HUES64 (cell line): Measurements from ENCODE around the gene CDH24.

Source experiments
- H3K27ac ChIP-seq: 2 replicates; pipeline ENCODE4 v1.7.0; 2013; ENCODE audit warnings: low read depth, low read length, inconsistent platforms
- H3K27me3 ChIP-seq: 2 replicates; pipeline ENCODE4 v1.6.1; 2013; ENCODE audit warnings: mild to moderate bottlenecking, low read length; ENCODE audit not compliant: insufficient read depth
- H3K36me3 ChIP-seq: 2 replicates; pipeline ENCODE4 v1.6.1; 2013; ENCODE audit warnings: mild to moderate bottlenecking, low read length; ENCODE audit not compliant: insufficient read depth
- H3K4me1 ChIP-seq: 2 replicates; pipeline ENCODE4 v1.6.1; 2013; ENCODE audit warnings: mild to moderate bottlenecking, low read length, moderate library complexity; ENCODE audit not compliant: insufficient read depth
- H3K4me3 ChIP-seq: 2 replicates; pipeline ENCODE4 v1.5.1; 2013; ENCODE audit warnings: mild to moderate bottlenecking, low read length, moderate library complexity
- H3K9ac ChIP-seq: 2 replicates; pipeline ENCODE4 v1.6.1; 2013; ENCODE audit warnings: mild to moderate bottlenecking, low read depth, low read length
- H3K9me3 ChIP-seq: 2 replicates; pipeline ENCODE4 v1.6.1; 2013; ENCODE audit warnings: low read depth, low read length; ENCODE audit not compliant: insufficient read depth
- WGBS: fragments of 150-250, 120-280 bp; methylation state at CpG from one replicate; pipeline ENCODE4 v1.1.7; 2013; ENCODE audit warnings: missing lambda C conversion rate; 5-methylcytosine and 5-hydroxymethylcytosine counted together

The CDH24 gene

DNA sequence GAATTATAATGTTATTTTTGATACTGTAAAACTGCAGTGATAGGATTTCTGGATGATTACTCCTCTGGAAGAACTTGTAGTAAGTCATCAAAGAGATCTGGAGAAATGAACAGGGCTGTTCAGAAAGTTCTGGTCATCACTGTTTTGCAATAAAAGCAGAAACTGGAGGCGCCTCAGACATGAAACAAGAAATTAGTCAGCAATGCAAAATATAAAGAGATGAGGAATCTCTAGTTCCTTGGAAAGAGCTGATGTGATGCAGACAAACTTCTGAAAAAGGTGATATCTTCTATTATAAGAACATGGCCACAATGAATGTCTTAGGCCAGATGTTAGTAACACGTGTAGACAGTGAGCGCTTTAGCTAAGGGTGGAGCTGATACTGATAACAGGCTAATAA lies 28.1 kb upstream of the CDH24 start:
- Histone ChIP-seq H3K4me3 (no peak overlapping the region), H3K27ac (no peak overlapping the region), H3K9me3 (no peaks in the 10 kb centered on the region), H3K9ac (no peak overlapping the region), H3K4me1 (no peaks in the 10 kb centered on the region), H3K36me3 (peaks cover 97% of the 10 kb centered on the region), H3K27me3 (no peaks in the 10 kb centered on the region)
- WGBS = 91% methylated on average over 3 of the region's 3 CpGs

- Histone ChIP-seq H3K27ac (no peak overlapping the region), H3K9ac (no peak overlapping the region; the same call in 1 of the 2 replicates), H3K4me1 (no peaks in the 10 kb centered on the region), H3K27me3 (no peaks in the 10 kb centered on the region), H3K4me3 (no peak overlapping the region), H3K36me3 (peaks cover 97% of the 10 kb centered on the region), H3K9me3 (no peaks in the 10 kb centered on the region)
- WGBS = 96% methylated on average over 1 of the region's 1 CpG
These were observed 23.2 kb upstream of the CDH24 start for GRCh38 chr14:23080474-23080873.

GRCh38 chr14:23079716-23080115 lies 22.4 kb upstream of the CDH24 start:
- Histone ChIP-seq H3K4me3 (no peak overlapping the region), H3K9me3 (no peaks in the 10 kb centered on the region), H3K27ac (no peak overlapping the region), H3K27me3 (no peaks in the 10 kb centered on the region), H3K4me1 (no peaks in the 10 kb centered on the region), H3K9ac (no peak overlapping the region), H3K36me3 (peaks cover 97% of the 10 kb centered on the region)
- 95% methylated on average over 2 of the region's 2 CpGs for WGBS

DNA sequence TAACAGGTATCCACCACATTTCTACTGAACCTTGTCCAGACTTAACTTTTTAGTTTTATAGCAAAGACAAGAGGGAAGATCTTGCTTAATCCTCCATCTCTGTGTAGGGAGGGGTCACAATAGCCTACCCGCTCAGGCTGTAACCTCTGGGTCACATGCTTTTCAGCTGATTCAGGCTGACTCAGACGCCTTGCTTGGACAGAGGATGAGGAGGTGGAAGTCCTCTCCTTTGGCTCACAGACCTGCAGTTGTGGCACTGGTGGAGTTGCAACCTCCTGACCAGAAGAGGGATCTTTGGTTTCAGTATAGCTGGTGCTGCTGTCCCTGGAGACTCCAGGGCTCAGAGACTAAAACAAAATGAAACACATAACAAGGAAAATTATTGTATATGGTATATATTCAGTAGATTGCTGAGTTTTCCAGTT lies 21.4 kb upstream of the CDH24 start:
- WGBS = 71% methylated on average over 2 of the region's 2 CpGs
- H3K27me3 ChIP-seq = no peaks in the 10 kb centered on the region
- H3K36me3 ChIP-seq = peaks cover 98% of the 10 kb centered on the region
- H3K4me3 ChIP-seq = no peak overlapping the region
- no peaks in the 10 kb centered on the region for H3K9me3 ChIP-seq
- no peaks in the 10 kb centered on the region for H3K4me1 ChIP-seq
- no peak overlapping the region for H3K9ac ChIP-seq
- no peak overlapping the region for H3K27ac ChIP-seq

DNA sequence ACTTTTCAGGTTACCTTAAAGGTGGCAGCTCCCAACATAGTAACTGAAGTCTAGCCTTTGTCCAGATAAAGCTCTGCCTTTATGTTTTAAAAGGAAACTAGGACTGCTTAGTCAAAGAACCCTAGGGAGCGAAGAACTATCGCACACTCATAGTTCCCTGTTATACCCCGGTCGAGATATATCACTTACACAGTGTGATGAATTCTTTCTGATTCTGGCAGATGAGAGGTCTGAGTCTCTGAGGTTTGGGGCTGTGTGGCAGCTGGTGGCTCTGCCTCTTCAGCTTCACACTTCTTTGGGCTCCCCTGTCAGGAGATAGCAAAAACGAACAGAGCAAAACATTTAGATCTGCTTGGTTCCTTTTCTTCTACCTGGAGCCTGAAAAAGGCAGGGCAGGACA lies 20.6 kb upstream of the CDH24 start:
- no peaks in the 10 kb centered on the region; the same call in 1 of the 2 replicates for H3K4me1 ChIP-seq
- H3K27ac ChIP-seq = no peak overlapping the region
- H3K36me3 ChIP-seq = peaks cover 99% of the 10 kb centered on the region
- no peak overlapping the region for H3K9ac ChIP-seq
- no peak overlapping the region for H3K4me3 ChIP-seq
- H3K27me3 ChIP-seq = no peaks in the 10 kb centered on the region
- 94% methylated on average over 5 of the region's 5 CpGs for WGBS
- H3K9me3 ChIP-seq = no peaks in the 10 kb centered on the region

GRCh38 chr14:23076785-23077408 lies 19.6 kb upstream of the CDH24 start:
- peaks cover 10% of the 10 kb centered on the region for H3K4me1 ChIP-seq
- no peak overlapping the region for H3K27ac ChIP-seq
- H3K9ac ChIP-seq = no peak overlapping the region
- no peak overlapping the region for H3K4me3 ChIP-seq
- no peaks in the 10 kb centered on the region for H3K27me3 ChIP-seq
- WGBS = 78% methylated on average over 5 of the region's 5 CpGs
- H3K9me3 ChIP-seq = no peaks in the 10 kb centered on the region
- H3K36me3 ChIP-seq = peaks cover 99% of the 10 kb centered on the region

DNA sequence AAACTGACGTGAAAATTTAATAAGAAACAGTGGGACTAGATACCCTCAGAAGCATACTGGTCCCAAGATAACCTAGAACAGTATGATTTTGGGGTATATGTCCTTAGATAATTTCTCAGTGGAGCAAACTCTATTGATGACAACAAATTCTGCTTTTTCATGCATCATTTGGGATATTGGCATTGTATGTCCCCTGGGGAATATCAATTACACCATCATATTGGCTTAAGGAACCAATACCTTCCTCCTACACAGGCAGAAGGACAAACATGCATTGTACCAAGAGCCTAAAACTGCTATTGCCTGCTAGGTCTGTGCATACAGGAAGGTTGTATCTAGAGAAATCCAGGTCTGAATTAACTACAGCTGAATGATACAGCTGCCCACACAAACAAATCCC lies 17.6 kb upstream of the CDH24 start:
- no peak overlapping the region for H3K9ac ChIP-seq
- no peaks in the 10 kb centered on the region for H3K27me3 ChIP-seq
- WGBS = 86% methylated on average over 1 of the region's 1 CpG
- no peaks in the 10 kb centered on the region for H3K9me3 ChIP-seq
- no peak overlapping the region for H3K27ac ChIP-seq
- H3K4me1 ChIP-seq = peaks cover 17% of the 10 kb centered on the region
- H3K36me3 ChIP-seq = peaks cover 79% of the 10 kb centered on the region
- no peak overlapping the region for H3K4me3 ChIP-seq

DNA sequence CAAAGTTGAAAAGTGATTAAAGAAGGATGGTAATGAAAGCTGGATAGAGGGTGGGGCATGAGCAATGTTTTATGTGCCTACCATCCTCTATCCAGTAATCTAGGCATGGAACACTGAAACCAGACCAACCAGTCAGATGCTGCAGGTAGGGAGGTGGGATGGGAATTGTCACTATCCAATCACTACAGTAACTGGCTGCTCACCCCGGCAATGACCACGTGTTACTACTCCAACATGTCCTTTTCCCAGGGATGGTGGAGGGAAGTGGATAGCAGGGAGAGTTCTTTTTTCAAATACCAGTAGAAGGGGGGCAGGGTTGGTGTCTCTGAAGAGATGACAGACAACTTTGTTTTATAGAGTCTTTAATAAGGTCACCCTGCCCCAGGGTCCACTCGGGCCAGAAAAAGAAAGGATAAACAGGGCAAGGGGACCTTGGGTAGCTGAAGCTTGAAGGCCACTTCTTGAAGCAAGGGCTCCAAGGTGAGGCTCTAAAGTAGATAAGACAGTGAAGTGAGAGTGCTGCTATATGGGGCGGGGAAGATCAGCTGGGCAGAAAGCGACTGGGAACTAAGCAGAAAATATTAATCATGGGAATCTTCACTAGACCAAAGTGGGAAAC lies 14.7 kb upstream of the CDH24 start:
- Histone ChIP-seq H3K9me3 (no peaks in the 10 kb centered on the region), H3K27me3 (no peaks in the 10 kb centered on the region), H3K27ac (peak overlapping the region; percentile 29; the same call in 1 of the 2 replicates), H3K36me3 (peaks cover 72% of the 10 kb centered on the region), H3K4me1 (peaks cover 23% of the 10 kb centered on the region), H3K4me3 (peak overlapping the region; percentile 88), H3K9ac (no peak overlapping the region)
- 82% methylated on average over 3 of the region's 5 CpGs for WGBS

- Histone ChIP-seq H3K4me1 (peaks cover 23% of the 10 kb centered on the region), H3K27me3 (no peaks in the 10 kb centered on the region), H3K4me3 (peak overlapping the region; percentile 88), H3K36me3 (peaks cover 72% of the 10 kb centered on the region), H3K9ac (peak overlapping the region; percentile 95), H3K9me3 (no peaks in the 10 kb centered on the region), H3K27ac (peak overlapping the region; percentile 80)
- 2% methylated on average over 14 of the region's 14 CpGs for WGBS
These were observed 14.1 kb upstream of the CDH24 start for GRCh38 chr14:23071244-23071920.

GRCh38 chr14:23070262-23071129 lies 13.2 kb upstream of the CDH24 start:
- Histone ChIP-seq H3K9ac (peak overlapping the region; percentile 95), H3K27me3 (no peaks in the 10 kb centered on the region), H3K4me1 (peaks cover 23% of the 10 kb centered on the region), H3K4me3 (peak overlapping the region; percentile 88), H3K27ac (peak overlapping the region; percentile 80), H3K9me3 (no peaks in the 10 kb centered on the region), H3K36me3 (peaks cover 72% of the 10 kb centered on the region)
- WGBS = 10% methylated on average over 9 of the region's 10 CpGs

- Histone ChIP-seq H3K36me3 (peaks cover 72% of the 10 kb centered on the region), H3K9ac (no peak overlapping the region; the same call in 1 of the 2 replicates), H3K27me3 (no peaks in the 10 kb centered on the region), H3K4me3 (peak overlapping the region; percentile 88), H3K9me3 (no peaks in the 10 kb centered on the region), H3K27ac (peak overlapping the region; percentile 55), H3K4me1 (peaks cover 23% of the 10 kb centered on the region)
- WGBS = 73% methylated on average over 3 of the region's 4 CpGs
These were observed 12.1 kb upstream of the CDH24 start for GRCh38 chr14:23069413-23069806.
